Measurements from ENCODE around the gene NPM1. TPM values are rescaled to one million over a fixed set of nuclear protein-coding genes. Genes with fewer than 3 reads are reported as not detected.

NPM1 gene
- total RNA-seq, 1 experiment from 2014 or later = 2,265 TPM

GRCh38 chr5:171340491-171340890 is 47.2 kb upstream of the NPM1 start:
- Histone ChIP-seq H3K4me1 (ENCODE audit: insufficient read depth, low read length) (peaks cover 6% of the 10 kb centered on the region; the same call in 1 of the 2 replicates), H3K79me2 (ENCODE audit: low read length) (no peaks in the 10 kb centered on the region), H2AFZ (ENCODE audit: low read length) (no peak overlapping the region), H3K4me2 (ENCODE audit: low read length) (no peak overlapping the region), H3K9me2 (replicated peaks; ENCODE audit: low read length) (no peaks in the 10 kb centered on the region), H3K4me3 (ENCODE audit: low read length) (no peak overlapping the region), H3K27me3 (ENCODE audit: low read length) (no peaks in the 10 kb centered on the region), H3K9ac (ENCODE audit: low read length) (no peak overlapping the region), H3K9me3 (ENCODE audit: low read length) (no peaks in the 10 kb centered on the region), H4K20me1 (ENCODE audit: low read length) (no peaks in the 10 kb centered on the region), H3F3A (ENCODE audit: low read length, unreplicated experiment) (no peaks in the 10 kb centered on the region), H3K27ac (ENCODE audit: low read length) (no peak overlapping the region), H3K36me3 (ENCODE audit: low read depth, low read length) (no peaks in the 10 kb centered on the region)
- no peak for ATAC-seq
- intact Hi-C loops (cut with micrococcal nuclease) = loop anchor here (5.0 kb wide), 1 partner anchor 598 kb away; no protein-coding TSS in a partner anchor
- BruUV-seq (replicated peaks) = no TSS peak
- DNase-seq = no peak
- ChIA-PET CTCF (no interaction called here), POLR2A (ENCODE audit: unreplicated experiment) (no interaction called here)
- TF ChIP-seq EZH2 (IDR thresholded peaks at IDR 0.05; ENCODE audit: low read length, unreplicated experiment) (no peak), EZH2phosphoT487 (IDR thresholded peaks at IDR 0.05; ENCODE audit: borderline replicate concordance, low read length) (no peak), CTCF (conservative IDR thresholded peaks at IDR 0.05; ENCODE audit: low read depth, low read length) (no peak)

- CTCF ChIA-PET = interaction anchor here (0.6 to 2.6 kb wide), 5 partner anchors 25 to 565 kb away, joined by 3 to 19 read pairs (median 13); no protein-coding TSS in a partner anchor
- Histone ChIP-seq H3K27me3 (ENCODE audit: low read length) (no peaks in the 10 kb centered on the region), H3K4me3 (ENCODE audit: low read length) (no peak overlapping the region), H3F3A (ENCODE audit: low read length, unreplicated experiment) (no peaks in the 10 kb centered on the region), H4K20me1 (ENCODE audit: low read length) (no peaks in the 10 kb centered on the region), H3K9ac (ENCODE audit: low read length) (no peak overlapping the region), H3K4me2 (ENCODE audit: low read length) (no peak overlapping the region), H2AFZ (ENCODE audit: low read length) (peak overlapping the region; percentile 15; the same call in 1 of the 2 replicates), H3K27ac (ENCODE audit: low read length) (no peak overlapping the region), H3K9me2 (replicated peaks; ENCODE audit: low read length) (no peaks in the 10 kb centered on the region), H3K9me3 (ENCODE audit: low read length) (no peaks in the 10 kb centered on the region), H3K79me2 (ENCODE audit: low read length) (no peaks in the 10 kb centered on the region), H3K4me1 (ENCODE audit: insufficient read depth, low read length) (no peaks in the 10 kb centered on the region), H3K36me3 (ENCODE audit: low read depth, low read length) (no peaks in the 10 kb centered on the region)
- ATAC-seq = peak; percentile 94
- TF ChIP-seq EZH2phosphoT487 (IDR thresholded peaks at IDR 0.05; ENCODE audit: borderline replicate concordance, low read length) (no peak), EZH2 (IDR thresholded peaks at IDR 0.05; ENCODE audit: low read length, unreplicated experiment) (no peak), CTCF (conservative IDR thresholded peaks at IDR 0.05; ENCODE audit: low read depth, low read length) (peak; percentile 93)
- POLR2A ChIA-PET (ENCODE audit: unreplicated experiment) = no interaction called here
- no TSS peak for BruUV-seq (replicated peaks)
- DNase-seq = peak; percentile 85
- intact Hi-C loops (cut with micrococcal nuclease) = loop anchor here (1.0 to 5.0 kb wide), 4 partner anchors 69 to 600 kb away; no protein-coding TSS in a partner anchor
Measured at GRCh38 chr5:171342362-171343111, 45.1 kb upstream of the NPM1 start.
